ENCODE data around the gene MAP2K3. TPM values are rescaled to one million over a fixed set of nuclear protein-coding genes. Genes with fewer than 3 reads are reported as not detected.
"Not testable (repeated sequence)": the region's sequence is repeated elsewhere in the genome, so short reads cannot be mapped to it uniquely, and the experiment has no call there.

MAP2K3 gene
- total RNA-seq, 1 experiment from 2014 or later, result 50.9 TPM

DNA sequence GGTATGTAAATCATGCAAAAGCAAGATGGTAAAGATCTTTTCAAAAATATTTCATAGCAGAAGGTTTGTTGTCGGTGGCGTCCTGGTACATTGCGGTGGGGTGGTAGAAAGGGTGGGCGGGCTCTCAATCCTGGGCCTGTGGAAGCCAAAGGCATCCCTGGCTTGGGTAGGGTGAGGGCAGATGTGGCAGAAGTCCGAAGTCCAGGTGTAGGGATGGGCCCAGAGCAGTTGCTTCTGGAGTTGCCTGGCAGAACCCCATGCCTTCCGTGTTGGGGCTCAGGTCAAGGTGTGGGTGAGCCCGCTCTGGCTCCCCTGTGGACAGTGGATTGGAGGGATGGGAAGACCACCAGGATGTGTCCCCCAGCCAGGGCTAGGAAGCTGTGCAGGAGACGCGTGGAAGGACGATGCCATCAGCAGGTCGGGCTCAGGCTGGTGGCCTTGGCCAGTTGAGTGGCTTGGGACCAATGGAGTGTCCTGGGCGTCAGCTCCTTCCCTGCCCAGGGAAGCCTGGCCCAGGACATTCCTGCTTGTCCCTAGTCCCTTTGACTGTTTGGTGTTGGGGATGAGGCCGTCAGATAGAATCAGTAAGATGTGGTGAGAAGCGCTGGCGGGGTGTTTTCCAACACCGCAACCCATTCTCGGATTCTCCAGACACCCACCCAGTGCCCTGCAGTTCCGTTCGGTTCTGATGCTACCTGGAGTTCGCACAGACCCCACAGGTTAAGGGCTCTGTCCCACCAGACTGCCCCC is 21.1 kb downstream of the MAP2K3 start:
- H3K27me3 Mint-ChIP-seq (ENCODE audit: insufficient read depth, unreplicated experiment), result not testable (repeated sequence)

DNA sequence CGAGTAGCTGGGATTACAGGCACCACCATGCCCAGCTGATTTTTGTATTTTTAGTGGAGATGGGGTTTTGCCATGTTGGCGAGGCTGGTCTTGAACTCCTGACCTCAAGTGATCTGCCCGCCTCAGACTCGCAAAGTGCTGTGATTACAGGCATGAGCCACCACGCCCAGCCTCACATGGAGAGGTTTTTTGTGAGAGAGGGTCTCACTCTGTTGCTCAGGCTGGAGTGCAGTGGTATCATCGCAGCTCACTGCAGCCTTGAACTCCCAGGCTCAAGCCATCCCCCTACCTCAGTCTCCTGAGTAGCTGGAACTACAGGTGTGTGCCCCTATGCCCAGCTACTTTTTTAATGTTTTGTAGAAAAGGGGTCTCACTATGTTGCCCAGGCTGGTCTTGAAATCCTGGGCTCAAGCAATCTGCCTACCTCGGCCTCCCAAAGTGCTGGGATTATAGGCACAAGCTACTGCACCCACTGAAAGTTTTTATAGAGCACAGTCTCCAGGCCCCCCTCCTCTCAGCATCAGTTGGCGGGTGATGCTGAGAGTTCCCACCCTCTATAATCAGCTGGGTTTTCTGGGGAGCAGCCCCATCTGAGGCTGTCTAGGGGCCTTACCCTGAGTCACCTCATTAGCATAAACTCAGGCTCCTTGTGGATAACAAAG is 22.2 kb downstream of the MAP2K3 start:
- H3K36me3 Mint-ChIP-seq (ENCODE audit: insufficient read depth, unreplicated experiment), result peaks cover 57% of the 10 kb centered on the region
- H3K36me3 ChIP-seq (ENCODE audit: control insufficient read depth, insufficient read depth, low read length); H3K4me3 ChIP-seq (ENCODE audit: low read depth, low read length): not testable (repeated sequence)

More for the DNA sequence above, 21.1 kb downstream of the MAP2K3 start:
- H3K36me3 Mint-ChIP-seq (ENCODE audit: insufficient read depth, unreplicated experiment), result peaks cover 61% of the 10 kb centered on the region
- H3K9me3 ChIP-seq; H3K4me3 ChIP-seq (ENCODE audit: low read depth, low read length); POLR2A ChIA-PET; H3K4me1 Mint-ChIP-seq (ENCODE audit: low read depth, unreplicated experiment); intact Hi-C loops (cut with micrococcal nuclease; ENCODE audit: unreplicated experiment); H3K4me1 ChIP-seq; BruUV-seq (replicated peaks); CTCF ChIA-PET; H3K27me3 ChIP-seq (replicated peaks; ENCODE audit: control insufficient read depth, insufficient read depth, low read length); H3K9me3 Mint-ChIP-seq (ENCODE audit: unreplicated experiment); H3K4me3 Mint-ChIP-seq (ENCODE audit: unreplicated experiment); H3K27ac Mint-ChIP-seq (ENCODE audit: unreplicated experiment); H3K36me3 ChIP-seq (ENCODE audit: control insufficient read depth, insufficient read depth, low read length): not testable (repeated sequence)
- peak in 1 of 2 experiments; percentile 38 for DNase-seq

DNA sequence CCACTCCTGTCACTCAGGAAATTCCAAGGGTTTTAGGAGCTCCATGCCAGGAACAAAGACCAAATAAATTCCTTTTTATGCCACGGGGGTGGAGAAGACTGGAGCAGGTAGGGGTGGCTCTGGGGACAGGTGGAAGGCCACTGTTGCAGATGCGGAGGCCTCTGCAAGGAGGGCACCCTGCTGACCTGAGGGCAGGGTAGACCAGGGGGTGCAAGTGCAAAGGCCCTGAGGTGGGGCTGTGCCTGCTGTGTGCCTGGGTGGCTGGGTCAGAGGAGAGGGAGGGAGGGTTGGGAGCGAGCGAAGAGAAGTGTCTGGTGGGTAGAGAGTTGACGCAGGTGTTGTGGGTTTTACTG is 22.7 kb downstream of the MAP2K3 start:
- peak in 1 of 2 experiments; percentile 7 for DNase-seq
- H3K27ac Mint-ChIP-seq (ENCODE audit: unreplicated experiment); H3K4me1 ChIP-seq; H3K4me3 Mint-ChIP-seq (ENCODE audit: unreplicated experiment); H3K36me3 ChIP-seq (ENCODE audit: control insufficient read depth, insufficient read depth, low read length); H3K4me1 Mint-ChIP-seq (ENCODE audit: low read depth, unreplicated experiment); H3K27me3 ChIP-seq (replicated peaks; ENCODE audit: control insufficient read depth, insufficient read depth, low read length); H3K9me3 ChIP-seq; CTCF ChIA-PET; POLR2A ChIA-PET; intact Hi-C loops (cut with micrococcal nuclease; ENCODE audit: unreplicated experiment); H3K4me3 ChIP-seq (ENCODE audit: low read depth, low read length); BruUV-seq (replicated peaks); H3K9me3 Mint-ChIP-seq (ENCODE audit: unreplicated experiment); H3K27me3 Mint-ChIP-seq (ENCODE audit: insufficient read depth, unreplicated experiment): not testable (repeated sequence)
- peaks cover 55% of the 10 kb centered on the region for H3K36me3 Mint-ChIP-seq (ENCODE audit: insufficient read depth, unreplicated experiment)

More for the DNA sequence above, 22.2 kb downstream of the MAP2K3 start:
- H3K27me3 Mint-ChIP-seq (ENCODE audit: insufficient read depth, unreplicated experiment); H3K27ac Mint-ChIP-seq (ENCODE audit: unreplicated experiment); CTCF ChIA-PET; intact Hi-C loops (cut with micrococcal nuclease; ENCODE audit: unreplicated experiment); H3K9me3 Mint-ChIP-seq (ENCODE audit: unreplicated experiment); H3K4me3 Mint-ChIP-seq (ENCODE audit: unreplicated experiment); H3K27me3 ChIP-seq (replicated peaks; ENCODE audit: control insufficient read depth, insufficient read depth, low read length); H3K4me1 Mint-ChIP-seq (ENCODE audit: low read depth, unreplicated experiment); BruUV-seq (replicated peaks); H3K9me3 ChIP-seq; POLR2A ChIA-PET; H3K4me1 ChIP-seq: not testable (repeated sequence)
- DNase-seq, result peak in 1 of 2 experiments; percentile 14

DNA sequence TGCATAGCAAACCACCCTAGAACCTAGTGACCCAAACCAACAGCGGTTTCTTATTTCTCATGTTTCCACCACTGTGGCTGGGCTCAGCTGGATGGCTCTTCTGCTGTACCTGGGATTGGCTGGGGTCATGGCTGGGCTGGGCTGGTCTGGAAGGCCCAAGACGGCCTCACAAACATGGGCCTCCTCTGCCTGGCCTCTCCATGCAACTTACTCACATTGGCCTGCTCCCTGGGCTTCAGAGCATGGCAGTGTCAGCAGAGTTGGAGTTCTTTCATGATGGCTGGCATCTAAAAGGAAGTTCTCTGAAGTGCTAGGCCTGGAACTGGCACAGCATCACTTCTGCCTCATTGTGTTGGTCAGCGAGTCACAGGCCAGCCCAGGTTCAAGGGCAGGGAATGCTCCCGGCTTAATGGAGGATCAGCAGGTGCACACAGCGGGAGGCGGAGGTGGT is 24.4 kb downstream of the MAP2K3 start:
- H3K9me3 Mint-ChIP-seq (ENCODE audit: unreplicated experiment); H3K36me3 ChIP-seq (ENCODE audit: control insufficient read depth, insufficient read depth, low read length); BruUV-seq (replicated peaks); CTCF ChIA-PET; H3K27me3 Mint-ChIP-seq (ENCODE audit: insufficient read depth, unreplicated experiment); POLR2A ChIA-PET; H3K27me3 ChIP-seq (replicated peaks; ENCODE audit: control insufficient read depth, insufficient read depth, low read length); H3K27ac Mint-ChIP-seq (ENCODE audit: unreplicated experiment); intact Hi-C loops (cut with micrococcal nuclease; ENCODE audit: unreplicated experiment); H3K4me1 ChIP-seq; H3K4me3 Mint-ChIP-seq (ENCODE audit: unreplicated experiment); H3K4me3 ChIP-seq (ENCODE audit: low read depth, low read length); H3K9me3 ChIP-seq; DNase-seq; H3K4me1 Mint-ChIP-seq (ENCODE audit: low read depth, unreplicated experiment): not testable (repeated sequence)
- H3K36me3 Mint-ChIP-seq (ENCODE audit: insufficient read depth, unreplicated experiment), result peaks cover 49% of the 10 kb centered on the region

DNA sequence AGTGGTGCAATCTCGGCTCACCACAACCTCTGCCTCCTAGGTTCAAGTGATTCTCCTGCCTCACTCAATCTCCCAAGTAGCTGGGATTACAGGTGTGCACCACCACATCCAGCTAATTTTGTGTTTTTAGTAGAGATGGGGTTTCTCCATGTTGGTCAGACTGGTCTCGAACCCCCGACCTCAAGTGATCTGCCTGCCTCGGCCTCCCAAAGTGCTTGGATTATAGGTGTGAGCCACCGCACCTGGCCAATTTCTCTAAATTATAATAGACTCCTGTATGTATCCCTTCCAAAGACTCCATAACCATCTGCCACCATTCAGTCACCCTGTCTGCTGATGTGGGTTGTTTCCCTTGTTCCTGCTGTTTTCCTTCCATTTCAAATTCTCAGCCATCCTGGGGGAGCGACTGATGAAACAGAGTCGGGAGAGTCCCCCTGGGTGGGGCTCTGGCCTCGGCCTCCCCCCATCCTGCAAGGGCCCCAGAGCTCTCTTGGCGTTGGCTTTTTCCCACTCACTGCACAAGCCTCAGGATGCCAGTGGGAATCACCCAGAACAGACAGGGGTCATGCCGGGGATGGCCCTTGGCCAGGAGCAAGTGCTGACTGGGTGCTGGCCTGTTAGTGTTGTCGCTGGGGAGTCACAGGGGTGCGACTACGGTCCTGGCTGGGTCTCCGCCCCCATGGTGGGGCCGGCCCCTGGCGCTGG is 25.7 kb downstream of the MAP2K3 start:
- peak in 1 of 2 experiments; percentile 18 for DNase-seq
- H3K4me1 ChIP-seq; H3K27me3 ChIP-seq (replicated peaks; ENCODE audit: control insufficient read depth, insufficient read depth, low read length); H3K27me3 Mint-ChIP-seq (ENCODE audit: insufficient read depth, unreplicated experiment); H3K4me3 Mint-ChIP-seq (ENCODE audit: unreplicated experiment); intact Hi-C loops (cut with micrococcal nuclease; ENCODE audit: unreplicated experiment); H3K4me3 ChIP-seq (ENCODE audit: low read depth, low read length); H3K27ac Mint-ChIP-seq (ENCODE audit: unreplicated experiment); H3K36me3 ChIP-seq (ENCODE audit: control insufficient read depth, insufficient read depth, low read length); BruUV-seq (replicated peaks); H3K9me3 ChIP-seq; CTCF ChIA-PET; H3K4me1 Mint-ChIP-seq (ENCODE audit: low read depth, unreplicated experiment); H3K9me3 Mint-ChIP-seq (ENCODE audit: unreplicated experiment); POLR2A ChIA-PET: not testable (repeated sequence)
- peaks cover 47% of the 10 kb centered on the region for H3K36me3 Mint-ChIP-seq (ENCODE audit: insufficient read depth, unreplicated experiment)

DNA sequence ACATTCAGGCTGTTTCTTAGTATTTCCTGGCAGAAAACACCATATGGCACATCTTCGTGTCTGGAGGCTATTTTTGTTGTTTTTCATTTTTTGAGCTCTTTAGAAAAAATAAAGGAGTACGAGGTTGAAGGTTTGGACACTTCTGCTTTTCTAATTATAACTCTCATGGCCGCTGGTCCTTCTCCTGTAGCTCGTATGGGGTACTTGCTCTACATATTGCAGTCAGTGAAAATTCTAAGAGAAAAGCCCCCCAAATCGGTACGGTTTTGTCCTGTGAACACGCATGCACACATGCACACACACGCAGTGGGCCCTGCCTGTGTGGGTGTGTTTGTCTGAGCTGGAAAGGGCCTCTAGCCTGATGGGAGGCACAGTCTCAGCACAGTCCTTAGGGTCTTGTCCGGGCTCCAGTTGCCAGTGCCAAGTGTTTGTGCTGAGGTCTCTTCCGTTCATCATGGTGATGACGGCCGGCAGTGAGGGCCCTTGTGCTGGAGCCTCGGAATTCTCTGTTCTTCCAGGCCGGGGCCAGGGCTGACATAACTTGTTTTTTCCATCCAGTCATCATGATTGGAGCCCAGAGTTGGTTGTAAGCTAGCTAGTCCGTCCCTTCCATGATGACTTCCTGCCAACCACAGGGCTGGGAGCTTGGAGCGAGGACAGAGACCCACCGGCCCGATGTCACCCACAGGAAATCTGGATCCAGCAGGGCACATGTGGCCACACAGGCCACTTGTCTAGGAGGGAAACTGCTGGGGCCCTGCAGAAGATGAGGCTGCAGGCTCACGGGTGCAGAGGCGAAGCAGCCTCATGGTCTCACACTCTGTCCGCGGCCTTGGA is 26.5 kb downstream of the MAP2K3 start:
- intact Hi-C loops (cut with micrococcal nuclease; ENCODE audit: unreplicated experiment), result not testable (repeated sequence)

More for the DNA sequence above, 26.5 kb downstream of the MAP2K3 start:
- H3K36me3 ChIP-seq (ENCODE audit: control insufficient read depth, insufficient read depth, low read length); H3K9me3 Mint-ChIP-seq (ENCODE audit: unreplicated experiment); H3K27me3 ChIP-seq (replicated peaks; ENCODE audit: control insufficient read depth, insufficient read depth, low read length); H3K4me1 ChIP-seq; POLR2A ChIA-PET; H3K9me3 ChIP-seq; H3K27ac Mint-ChIP-seq (ENCODE audit: unreplicated experiment); H3K4me1 Mint-ChIP-seq (ENCODE audit: low read depth, unreplicated experiment); H3K4me3 ChIP-seq (ENCODE audit: low read depth, low read length); DNase-seq; H3K4me3 Mint-ChIP-seq (ENCODE audit: unreplicated experiment); CTCF ChIA-PET; BruUV-seq (replicated peaks); H3K27me3 Mint-ChIP-seq (ENCODE audit: insufficient read depth, unreplicated experiment): not testable (repeated sequence)
- H3K36me3 Mint-ChIP-seq (ENCODE audit: insufficient read depth, unreplicated experiment), result peaks cover 40% of the 10 kb centered on the region
